Activated CD4-positive, alpha-beta T cell treated with anti-CD3 and anti-CD28 coated beads for 1 hour (primary cell): ENCODE data around the gene AANAT.
"Not testable (repeated sequence)": the region's sequence is repeated elsewhere in the genome, so short reads cannot be mapped to it uniquely, and the experiment has no call there.

Experiments used
- DNase-seq: peaks from one replicate; pipeline ENCODE4 v3.0.0-alpha.2; 2020

Gene AANAT

GRCh38 chr17:76508472-76509063, 41.2 kb downstream of the AANAT start:
- not testable (repeated sequence) for DNase-seq

- no peak for DNase-seq
Observed at GRCh38 chr17:76510831-76511244, 43.4 kb downstream of the AANAT start.

- no peak for DNase-seq
Observed at GRCh38 chr17:76511668-76512365, 44.4 kb downstream of the AANAT start.

DNA sequence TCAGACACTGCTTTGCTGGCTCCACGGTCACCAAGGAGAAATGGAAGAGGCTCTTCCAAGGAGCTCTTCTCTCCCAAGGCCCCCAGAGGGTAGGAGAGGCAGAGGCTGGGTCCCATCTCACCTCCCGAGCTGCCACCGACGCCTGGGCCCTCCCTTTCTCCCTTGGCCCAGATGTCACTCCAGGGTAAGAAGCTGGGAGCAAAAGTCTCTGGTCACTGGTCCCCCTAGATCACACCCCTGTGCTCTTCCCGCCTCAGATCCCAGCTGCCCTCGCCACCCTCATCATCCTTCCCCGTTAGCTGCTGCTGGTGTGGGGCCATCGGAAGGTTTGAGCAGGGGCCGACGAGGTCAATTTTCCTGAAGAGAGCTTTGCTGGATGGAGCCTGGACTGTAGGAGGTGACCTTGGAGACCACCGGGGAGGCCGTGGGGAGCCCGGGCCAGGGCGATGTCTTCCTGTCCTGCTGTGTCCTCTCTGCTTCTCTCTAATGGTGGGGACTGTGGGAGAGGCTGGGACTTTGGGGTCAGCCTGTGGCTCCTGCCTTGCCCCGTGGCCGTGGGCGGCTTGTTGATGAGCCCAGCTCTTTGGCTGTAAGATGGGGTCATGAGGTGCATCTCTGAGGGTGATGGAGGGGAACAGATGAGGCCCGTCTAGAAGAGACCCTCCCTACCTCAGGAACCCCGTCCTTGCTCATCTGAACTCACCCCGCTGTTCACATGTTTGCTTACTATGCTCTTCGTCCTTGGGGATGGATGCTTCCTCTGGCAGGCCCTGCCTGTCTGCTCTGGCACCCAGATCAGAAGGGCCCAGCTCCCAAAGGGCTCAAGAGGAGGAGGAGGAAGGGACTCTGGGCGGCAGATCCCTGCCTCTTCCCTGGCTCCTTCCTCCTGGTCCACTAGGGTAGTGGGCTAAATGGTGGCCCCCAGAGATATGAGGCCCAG, 45.2 kb downstream of the AANAT start:
- DNase-seq, result no peak

- no peak for DNase-seq
Observed at GRCh38 chr17:76513306-76513692, 45.9 kb downstream of the AANAT start.

DNA sequence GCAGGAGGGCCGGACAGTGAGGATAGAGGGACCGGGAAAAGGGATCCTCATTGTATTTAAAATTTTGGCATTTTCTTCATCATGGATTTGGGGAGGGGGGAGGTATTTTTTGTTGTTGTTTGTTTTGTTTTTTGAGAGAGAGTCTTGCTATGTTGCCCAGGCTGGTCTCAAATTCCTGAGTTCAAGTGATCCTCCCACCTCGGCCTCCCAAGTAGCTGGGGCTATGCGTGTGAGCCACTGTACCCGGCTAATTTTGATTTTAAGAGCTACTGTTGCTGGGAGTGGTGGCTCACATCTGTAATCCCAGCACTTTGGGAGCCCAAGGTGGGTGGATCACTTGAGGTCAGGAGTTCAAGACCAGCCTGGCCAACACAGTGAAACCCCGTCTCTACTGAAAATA, 47.0 kb downstream of the AANAT start:
- not testable (repeated sequence) for DNase-seq

GRCh38 chr17:76515274-76515949, 48.0 kb downstream of the AANAT start:
- DNase-seq, result peak; percentile 65

GRCh38 chr17:76517638-76518038, 50.2 kb downstream of the AANAT start:
- DNase-seq, result no peak

DNA sequence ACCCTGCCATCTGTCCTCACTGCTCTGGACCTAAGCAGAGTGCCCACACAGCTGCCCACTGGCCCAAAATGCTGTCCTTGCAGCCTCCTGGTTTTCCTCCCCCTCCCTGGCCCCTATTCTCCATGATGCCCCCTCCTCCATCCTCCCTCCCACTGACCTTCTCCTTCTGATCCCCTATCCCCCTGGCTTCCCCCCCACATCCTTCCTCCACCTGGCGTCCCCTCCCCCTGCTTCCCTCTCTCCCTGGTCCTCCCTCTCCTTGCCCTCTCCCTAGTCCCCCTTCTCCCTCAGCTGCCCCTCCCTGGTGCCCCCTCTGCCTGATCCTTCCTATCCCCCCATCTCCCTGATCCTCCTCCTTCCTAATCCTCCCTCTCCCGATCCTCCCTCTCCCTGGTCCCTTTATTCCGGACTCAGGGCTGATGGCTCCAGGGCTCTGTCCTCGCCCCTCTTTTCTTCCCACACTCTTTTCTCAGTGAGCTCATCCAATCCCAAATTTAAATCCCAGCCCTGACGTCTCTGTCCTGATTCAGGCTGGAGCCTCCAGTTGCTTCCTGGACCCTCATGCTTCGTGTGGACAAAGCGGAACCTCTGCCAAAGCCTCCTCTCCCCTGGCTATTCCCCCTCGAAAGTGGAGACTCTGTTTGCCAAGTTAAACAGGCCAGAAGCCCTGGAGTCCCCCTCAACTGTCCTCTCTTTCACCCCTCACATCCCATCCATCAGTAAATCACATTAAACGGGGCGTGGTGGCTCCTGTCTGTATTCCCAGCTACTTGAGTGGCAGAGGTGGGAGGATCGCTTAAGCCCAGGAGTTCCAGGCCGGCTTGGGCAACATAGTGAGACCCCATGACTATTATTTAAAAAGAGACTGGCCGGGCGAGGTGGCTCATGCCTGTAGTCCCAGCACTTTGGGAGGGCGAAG, 51.9 kb downstream of the AANAT start:
- DNase-seq, result no peak
